ENCODE data around the gene RBPMS2.
"Not testable (repeated sequence)": the region's sequence is repeated elsewhere in the genome, so short reads cannot be mapped to it uniquely, and the experiment has no call there.

RBPMS2 gene

GRCh38 chr15:64751464-64751863 is 23.9 kb downstream of the RBPMS2 start:
- no peak for DNase-seq

GRCh38 chr15:64749999-64750657 is 25.3 kb downstream of the RBPMS2 start:
- no peak for DNase-seq

- no peak for DNase-seq
Measured at GRCh38 chr15:64749167-64749566, 26.2 kb downstream of the RBPMS2 start.

GRCh38 chr15:64748251-64748650 is 27.1 kb downstream of the RBPMS2 start:
- no peak for DNase-seq

GRCh38 chr15:64747578-64747977 is 27.8 kb downstream of the RBPMS2 start:
- DNase-seq, result no peak

GRCh38 chr15:64746921-64747320 is 28.5 kb downstream of the RBPMS2 start:
- DNase-seq, result no peak

- DNase-seq, result no peak
Measured at GRCh38 chr15:64746356-64746755, 29.0 kb downstream of the RBPMS2 start.

GRCh38 chr15:64743691-64744090 is 31.7 kb downstream of the RBPMS2 start:
- no peak for DNase-seq

- no peak for DNase-seq
Measured at GRCh38 chr15:64742921-64743320, 32.5 kb downstream of the RBPMS2 start.

GRCh38 chr15:64742385-64742784 is 33.0 kb downstream of the RBPMS2 start:
- no peak for DNase-seq

GRCh38 chr15:64741708-64742107 is 33.7 kb downstream of the RBPMS2 start:
- DNase-seq, result not testable (repeated sequence)

GRCh38 chr15:64740311-64741170 is 34.8 kb downstream of the RBPMS2 start:
- no peak for DNase-seq

- DNase-seq, result no peak
Measured at GRCh38 chr15:64739577-64740143, 35.7 kb downstream of the RBPMS2 start.

- no peak for DNase-seq
Measured at GRCh38 chr15:64739156-64739555, 36.2 kb downstream of the RBPMS2 start.

GRCh38 chr15:64738226-64739095 is 36.9 kb downstream of the RBPMS2 start:
- no peak for DNase-seq

- DNase-seq, result no peak
Measured at GRCh38 chr15:64732156-64732860, 43.1 kb downstream of the RBPMS2 start.

- no peak for DNase-seq
Measured at GRCh38 chr15:64731805-64732151, 43.6 kb downstream of the RBPMS2 start.

- peak; percentile 40 for DNase-seq
Measured at GRCh38 chr15:64731012-64731804, 44.2 kb downstream of the RBPMS2 start.

- no peak for DNase-seq
Measured at GRCh38 chr15:64730151-64730550, 45.2 kb downstream of the RBPMS2 start.

- no peak for DNase-seq
Measured at GRCh38 chr15:64720188-64720587, 55.2 kb downstream of the RBPMS2 start.

GRCh38 chr15:64717735-64718495 is 57.5 kb downstream of the RBPMS2 start:
- DNase-seq, result no peak
